Neural crest cell (in vitro differentiated cells): ENCODE results near the gene ZNF277. TPM values are rescaled to one million over a fixed set of nuclear protein-coding genes. Genes with fewer than 3 reads are reported as not detected.
"Not testable (repeated sequence)": the region's sequence is repeated elsewhere in the genome, so short reads cannot be mapped to it uniquely, and the experiment has no call there.

Experiments
- DNase-seq: peaks from one replicate; pipeline ENCODE4 v3.0.0; 2021; ENCODE audit warnings: low read depth, mixed read lengths, low spot score
- H3K27ac Mint-ChIP-seq: one replicate; pipeline ENCODE4 v1.8.0; 2021; ENCODE audit warnings: mild to moderate bottlenecking, mixed read lengths; ENCODE audit not compliant: unreplicated experiment
- H3K27me3 Mint-ChIP-seq: 2 replicates; pipeline ENCODE4 v1.8.0; 2021; ENCODE audit warnings: low read depth, mild to moderate bottlenecking, mixed read lengths
- H3K36me3 Mint-ChIP-seq: 2 replicates; pipeline ENCODE4 v1.8.0; 2021; ENCODE audit warnings: low read depth, mild to moderate bottlenecking, mixed read lengths
- H3K4me1 Mint-ChIP-seq: 2 replicates; pipeline ENCODE4 v1.8.0; 2021; ENCODE audit warnings: mixed read lengths
- H3K4me3 Mint-ChIP-seq: one replicate; pipeline ENCODE4 v1.8.0; 2021; ENCODE audit warnings: mild to moderate bottlenecking, mixed read lengths
- H3K9me3 Mint-ChIP-seq: 2 replicates; pipeline ENCODE4 v1.8.0; 2021; ENCODE audit warnings: mixed read lengths
- CTCF ChIP-seq: fragments of 200-600 bp; sonication (generic); conservative IDR thresholded peaks from 2 replicates; pipeline ENCODE4 v1.5.0; 2021; ENCODE audit warnings: antibody characterized with exemption, mild to moderate bottlenecking
- total RNA-seq: library from RNA; stranded (reverse); gene quantifications from 2 replicates; pipeline ENCODE4 v1.2.1, GENCODE V29; 2021

Gene ZNF277
- total RNA-seq, 1 donor from 2014 or later, result 20.2 TPM

DNA sequence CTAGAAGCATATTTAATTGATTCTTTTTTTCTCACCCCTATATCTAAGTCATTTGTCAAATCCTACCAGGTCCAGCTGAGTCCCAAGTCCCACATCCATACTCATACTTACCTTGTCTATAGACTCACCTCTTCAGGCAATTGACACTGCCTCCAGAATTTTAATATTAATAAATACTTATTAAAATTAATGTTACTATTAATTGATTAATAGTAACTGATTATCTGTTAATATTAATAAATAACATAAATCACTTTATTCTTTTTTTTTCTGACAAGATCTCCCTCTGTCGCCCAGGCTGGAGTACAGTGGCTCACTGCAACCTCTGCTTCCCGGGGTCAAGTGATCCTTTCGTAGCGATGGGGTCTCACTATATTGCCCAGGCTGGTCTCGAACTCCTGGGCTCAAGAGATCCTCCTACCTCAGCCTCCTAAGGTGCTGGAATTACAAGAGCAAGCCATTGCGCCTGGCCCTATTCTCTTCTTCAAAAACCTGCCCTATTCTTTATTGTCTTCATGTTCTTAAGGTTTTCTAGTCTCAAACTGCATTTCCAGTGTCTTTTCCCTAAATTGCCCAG lies 94.4 kb downstream of the ZNF277 start:
- TF ChIP-seq CTCF, result no peak
- no peaks in the 10 kb centered on the region for H3K4me1 Mint-ChIP-seq
- DNase-seq, result no peak
- H3K27ac Mint-ChIP-seq, result no peak overlapping the region
- H3K27me3 Mint-ChIP-seq, result no peaks in the 10 kb centered on the region
- no peak overlapping the region for H3K4me3 Mint-ChIP-seq
- no peaks in the 10 kb centered on the region for H3K9me3 Mint-ChIP-seq
- no peaks in the 10 kb centered on the region for H3K36me3 Mint-ChIP-seq

GRCh38 chr7:112302566-112302965 lies 96.1 kb downstream of the ZNF277 start:
- no peak for TF ChIP-seq CTCF
- no peak overlapping the region for H3K27ac Mint-ChIP-seq
- no peaks in the 10 kb centered on the region for H3K36me3 Mint-ChIP-seq

DNA sequence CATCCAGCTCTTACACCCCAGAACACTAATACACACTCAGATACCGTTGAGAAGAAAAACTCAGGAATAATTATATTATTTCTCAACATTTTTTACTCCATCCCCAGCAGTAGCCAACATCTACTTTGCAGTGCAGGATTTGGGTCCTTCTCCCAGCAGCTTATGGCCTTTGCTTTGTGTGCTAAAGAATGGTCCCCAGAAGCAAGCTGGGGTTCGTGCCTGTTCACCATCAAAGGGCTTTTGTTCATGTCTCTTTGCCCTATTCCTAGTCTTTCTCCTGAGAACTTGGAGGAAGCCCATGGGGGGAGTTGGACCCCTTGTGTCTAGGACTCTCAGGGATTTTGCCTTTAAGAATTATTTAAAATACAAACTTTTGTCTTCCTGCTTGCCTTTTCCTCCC lies 100.4 kb downstream of the ZNF277 start:
- no peak for DNase-seq
- peaks cover 5% of the 10 kb centered on the region for H3K4me1 Mint-ChIP-seq
- H3K27me3 Mint-ChIP-seq, result no peaks in the 10 kb centered on the region
- TF ChIP-seq CTCF, result no peak
- H3K9me3 Mint-ChIP-seq, result peaks cover 12% of the 10 kb centered on the region
- H3K36me3 Mint-ChIP-seq, result peaks cover 21% of the 10 kb centered on the region
- H3K4me3 Mint-ChIP-seq, result no peak overlapping the region
- no peak overlapping the region for H3K27ac Mint-ChIP-seq

More at GRCh38 chr7:112302566-112302965, 96.1 kb downstream of the ZNF277 start:
- DNase-seq, result no peak
- Mint-ChIP-seq H3K9me3 (no peaks in the 10 kb centered on the region), H3K27me3 (no peaks in the 10 kb centered on the region), H3K4me1 (peaks cover 5% of the 10 kb centered on the region), H3K4me3 (no peak overlapping the region)

- DNase-seq, result no peak
- Mint-ChIP-seq H3K4me3 (no peak overlapping the region), H3K9me3 (peaks cover 12% of the 10 kb centered on the region), H3K4me1 (peaks cover 5% of the 10 kb centered on the region), H3K36me3 (peaks cover 21% of the 10 kb centered on the region), H3K27ac (no peak overlapping the region), H3K27me3 (no peaks in the 10 kb centered on the region)
- no peak for TF ChIP-seq CTCF
Measured at GRCh38 chr7:112307506-112307905, 101.0 kb downstream of the ZNF277 start.

- H3K27ac Mint-ChIP-seq, result no peak overlapping the region
- no peak for TF ChIP-seq CTCF
- DNase-seq, result no peak
- H3K27me3 Mint-ChIP-seq, result no peaks in the 10 kb centered on the region
- H3K4me1 Mint-ChIP-seq, result peaks cover 5% of the 10 kb centered on the region
- H3K36me3 Mint-ChIP-seq, result peaks cover 24% of the 10 kb centered on the region
- H3K9me3 Mint-ChIP-seq, result peaks cover 12% of the 10 kb centered on the region
- H3K4me3 Mint-ChIP-seq, result no peak overlapping the region
Measured at GRCh38 chr7:112308974-112309373, 102.5 kb downstream of the ZNF277 start.

GRCh38 chr7:112316803-112317202 lies 110.3 kb downstream of the ZNF277 start:
- not testable (repeated sequence) for H3K9me3 Mint-ChIP-seq, DNase-seq, H3K27me3 Mint-ChIP-seq, H3K27ac Mint-ChIP-seq, H3K4me1 Mint-ChIP-seq, H3K4me3 Mint-ChIP-seq
- H3K36me3 Mint-ChIP-seq, result peaks cover 38% of the 10 kb centered on the region
